GM12878 (cell line): ENCODE measurements around the gene SH2D7. TPM values are rescaled to one million over a fixed set of nuclear protein-coding genes. Genes with fewer than 3 reads are reported as not detected.

Source experiments
- ATAC-seq: fragments of 200-7000 bp; cut with Tn5 transposase; 3 replicates; pipeline ENCODE4 v1.9.1; 2020; ENCODE audit warnings: mild to moderate bottlenecking, moderate library complexity
- BruUV-seq: library from RNA; stranded (reverse); fragments of 400-500 nt; replicated peaks from 2 replicates; lab custom pipeline; 2021; lab: Mats Ljungman, UMichigan
- CTCF ChIA-PET: fragments of 300-600 bp; sonication (Branson Sonifier 250); formaldehyde crosslinking; extraction: SDS; loops from one replicate; lab custom pipeline; 2021; ENCODE audit warnings: inconsistent platforms; lab: Yijun Ruan, JAX
- POLR2A ChIA-PET: fragments of 350-600 bp; formaldehyde crosslinking; extraction: SDS; loops from one replicate; lab custom pipeline; 2021; ENCODE audit warnings: inconsistent platforms; lab: Charles Lee
- RAD21 ChIA-PET: fragments of 300-600 bp; sonication (Branson Sonifier 250); formaldehyde crosslinking; loops from one replicate; lab custom pipeline; 2023; ENCODE audit warnings: antibody characterized with exemption; ENCODE audit not compliant: unreplicated experiment; lab: Charles Lee
- SMC1A ChIA-PET: fragments of 300-600 bp; sonication (Branson Sonifier 250); formaldehyde crosslinking; loops from one replicate; lab custom pipeline; 2023; ENCODE audit not compliant: unreplicated experiment, uncharacterized antibody; lab: Charles Lee
- DNase-seq: peaks from one replicate; pipeline ENCODE4 v3.0.0-alpha.2; 2011; ENCODE audit warnings: low read depth, low spot score
- FAIRE-seq: peaks from 3 replicates; lab custom pipeline; 2011; peaks lifted over from hg19 to GRCh38; lab: Jason Lieb, UNC
- H2AFZ ChIP-seq: 2 replicates; pipeline ENCODE4 v1.6.0; 2011; ENCODE audit warnings: low read depth, low read length, control low read depth; ENCODE audit not compliant: control insufficient read depth
- H3K27ac ChIP-seq: 2 replicates; pipeline ENCODE4 v1.5.1; 2011; ENCODE audit warnings: control low read depth; ENCODE audit not compliant: control insufficient read depth, insufficient read depth
- H3K27me3 ChIP-seq, 2 experiments: replicated peaks in 1 of 2; 2 replicates each; pipeline versions ENCODE4 v1.6.0 to v1.6.1; 2011; ENCODE audit warnings: low read length in 1 of 2; ENCODE audit not compliant: control insufficient read depth in 2 of 2, insufficient read depth in 2 of 2
- H3K36me3 ChIP-seq, 2 experiments: 2 replicates each; pipeline ENCODE4 v1.5.1; 2011; ENCODE audit warnings: low read length in 1 of 2; ENCODE audit not compliant: control insufficient read depth in 2 of 2, insufficient read depth in 2 of 2
- H3K4me1 ChIP-seq: 2 replicates; pipeline ENCODE4 v1.6.1; 2011; ENCODE audit warnings: mild to moderate bottlenecking, low read length, moderate library complexity, mixed read lengths; ENCODE audit not compliant: control insufficient read depth, insufficient read depth
- H3K4me2 ChIP-seq: 2 replicates; pipeline ENCODE4 v1.6.0; 2011; ENCODE audit warnings: control low read depth; ENCODE audit not compliant: control insufficient read depth, insufficient read depth
- H3K4me3 ChIP-seq: fragments of 200-600 bp; sonication (generic); 2 replicates; pipeline ENCODE4 v1.5.1; 2016
- H3K79me2 ChIP-seq: 2 replicates; pipeline ENCODE4 v1.6.0; 2011; ENCODE audit warnings: low read length; ENCODE audit not compliant: control insufficient read depth, insufficient read depth
- H3K9ac ChIP-seq: 2 replicates; pipeline ENCODE4 v1.8.0; 2011; ENCODE audit warnings: low read length, control low read depth, mixed read lengths; ENCODE audit not compliant: control insufficient read depth, insufficient read depth
- H3K9me3 ChIP-seq: replicated peaks from 3 replicates; pipeline ENCODE4 v1.5.1; 2011; ENCODE audit warnings: mild to moderate bottlenecking, low read length; ENCODE audit not compliant: control insufficient read depth, insufficient read depth
- H4K20me1 ChIP-seq: 2 replicates; pipeline ENCODE4 v1.6.0; 2011; ENCODE audit not compliant: control insufficient read depth, insufficient read depth
- CBFB ChIP-seq: IDR thresholded peaks from 2 replicates; pipeline ENCODE4 v1.6.1; 2016; ENCODE audit warnings: antibody characterized with exemption, low read depth
- CBX3 ChIP-seq: fragments of 200-600 bp; sonication (generic); IDR thresholded peaks from 2 replicates; pipeline ENCODE4 v1.6.1; 2016; ENCODE audit warnings: low read depth, borderline replicate concordance
- CBX5 ChIP-seq: sonication (generic); IDR thresholded peaks from 2 replicates; pipeline ENCODE4 v1.6.1; 2016; ENCODE audit warnings: low read depth, moderate library complexity, mild to moderate bottlenecking, inconsistent platforms
- DPF2 ChIP-seq: fragments of 450-650 bp; IDR thresholded peaks from 2 replicates; pipeline ENCODE4 v1.6.1; 2017; ENCODE audit warnings: mild to moderate bottlenecking
- IRF4 ChIP-seq: IDR thresholded peaks from 2 replicates; pipeline ENCODE4 v1.6.1; 2011; ENCODE audit warnings: low read depth, low read length
- MEF2A ChIP-seq: IDR thresholded peaks from 2 replicates; pipeline ENCODE4 v1.6.1; 2011; ENCODE audit warnings: low read depth, mild to moderate bottlenecking, low read length, moderate library complexity; ENCODE audit not compliant: insufficient read depth
- NR2C2 ChIP-seq: IDR thresholded peaks from 2 replicates; pipeline ENCODE4 v1.6.1; 2011; ENCODE audit warnings: borderline replicate concordance, low read depth; ENCODE audit not compliant: control insufficient read depth, insufficient read length
- PAX8 ChIP-seq: fragments of 450-650 bp; IDR thresholded peaks from 2 replicates; pipeline ENCODE4 v1.6.1; 2017; ENCODE audit warnings: mild to moderate bottlenecking, moderate library complexity
- POLR2AphosphoS2 ChIP-seq: IDR thresholded peaks from 2 replicates; pipeline ENCODE4 v1.6.1; 2011; ENCODE audit warnings: low read depth, mild to moderate bottlenecking, low read length, improper control_type of control experiment, moderate library complexity
- SIN3A ChIP-seq: IDR thresholded peaks from 2 replicates; pipeline ENCODE4 v1.6.1; 2012; ENCODE audit warnings: low read depth, low read length, improper control_type of control experiment
- SRF ChIP-seq, 2 experiments: IDR thresholded peaks; 2 replicates each; pipeline ENCODE4 v1.6.1; 2011; ENCODE audit warnings: low read depth in 2 of 2, low read length in 2 of 2, mild to moderate bottlenecking in 1 of 2, moderate library complexity in 1 of 2
- TARDBP ChIP-seq: IDR thresholded peaks from 2 replicates; pipeline ENCODE4 v1.6.1; 2016; ENCODE audit warnings: borderline replicate concordance
- TCF7 ChIP-seq: IDR thresholded peaks from 2 replicates; pipeline ENCODE4 v1.6.1; 2014; ENCODE audit warnings: antibody characterized with exemption, borderline replicate concordance
- ZNF217 ChIP-seq: fragments of 450-650 bp; IDR thresholded peaks from 2 replicates; pipeline ENCODE4 v1.6.1; 2017; ENCODE audit warnings: antibody characterized with exemption, mild to moderate bottlenecking
- in situ Hi-C: fragments of 300-500 bp; cut with MboI; formaldehyde crosslinking; loops from 9 replicates; pipeline ENCODE4 v1.14.3; 2018; ENCODE audit warnings: mixed read lengths
- intact Hi-C: fragments of 100-400 bp; cut with micrococcal nuclease; formaldehyde crosslinking; loops from one replicate; pipeline ENCODE4 v1.14.2; 2022; ENCODE audit not compliant: unreplicated experiment
- polyA plus RNA-seq, 11 experiments: library from polyadenylated mRNA; depleted of rRNA in 4 of 11; unstranded in 6 of 11; stranded (reverse) in 5 of 11; fragments of >200 nt; fragmentation: Nextera tagmentation in 4 of 11; fragmentation: Illumina TruSeq in 1 of 11; extraction: Ambion mirVana in 4 of 11; extraction: Trizol in 1 of 11; gene quantifications; 1 replicate in 1 of 11; 2 replicates in 10 of 11; pipeline versions ENCODE4 v1.2.1 to v1.2.3, GENCODE V29; 2011 to 2016; ENCODE audit warnings: inconsistent platforms in 2 of 11, missing spikeins in 2 of 11, low read depth in 1 of 11
- total RNA-seq, 4 experiments: library from RNA; depleted of rRNA in 3 of 4; stranded (reverse); fragments of >200 nt in 3 of 4; fragmentation: Illumina TruSeq in 1 of 4; extraction: Trizol in 1 of 4; gene quantifications; 2 replicates each; pipeline versions ENCODE4 v1.2.1 to v1.2.3, GENCODE V29; 2013 to 2021
- TF ChIP-seq, protein P1 (sequence below): fragments of 450-650 bp; IDR thresholded peaks from 2 replicates; pipeline ENCODE4 v1.6.1; 2014; ENCODE audit warnings: mild to moderate bottlenecking
- TF ChIP-seq, protein P2 (sequence below): IDR thresholded peaks from 2 replicates; pipeline ENCODE4 v1.6.1; 2011; ENCODE audit warnings: borderline replicate concordance, low read depth, mild to moderate bottlenecking, moderate library complexity, low read length; ENCODE audit not compliant: insufficient read depth, poor library complexity, severe bottlenecking
- TF ChIP-seq, protein P3 (sequence below): IDR thresholded peaks from 2 replicates; pipeline ENCODE4 v1.6.1; 2012; ENCODE audit warnings: low read depth, low read length, improper control_type of control experiment
- TF ChIP-seq, protein P4 (sequence below): fragments of 150-350 bp; IDR thresholded peaks from 2 replicates; pipeline ENCODE4 v1.6.1; 2014; ENCODE audit warnings: mild to moderate bottlenecking, low read depth, low read length

SH2D7 gene
- total and polyA plus RNA-seq, 10 of the 15 experiments (the other 5 are each of a cell fraction or from before 2014, with no cell fraction given) = 0.04 to 0.06 TPM; not detected in 8

GRCh38 chr15:78140292-78140691, 47.9 kb downstream of the SH2D7 start:
- Histone ChIP-seq H3K27ac (no peak overlapping the region), H3K4me1 (no peaks in the 10 kb centered on the region), H3K4me3 (no peak overlapping the region), H3K79me2 (no peaks in the 10 kb centered on the region), H3K9ac (no peak overlapping the region), H3K36me3 (no peaks in the 10 kb centered on the region), H2AFZ (no peak overlapping the region), H3K9me3 (no peaks in the 10 kb centered on the region), H4K20me1 (no peaks in the 10 kb centered on the region), H3K4me2 (no peak overlapping the region), H3K27me3 (no peaks in the 10 kb centered on the region)
- ChIA-PET CTCF (interaction anchor here (1.0 to 7.6 kb wide), 3 partner anchors 11 to 101 kb away, joined by 3 to 70 read pairs (median 10); no protein-coding TSS in a partner anchor), SMC1A (interaction anchor here (0.6 to 3.2 kb wide), 6 partner anchors 8 to 55 kb away, joined by 3 to 18 read pairs (median 3); no protein-coding TSS in a partner anchor), RAD21 (interaction anchor here (1.4 to 4.2 kb wide), 2 partner anchors 45 to 55 kb away, joined by 4 to 13 read pairs; no protein-coding TSS in a partner anchor), POLR2A (interaction anchor here (0.9 to 2.0 kb wide), 2 partner anchors 8 to 30 kb away, joined by 3 to 9 read pairs; no protein-coding TSS in a partner anchor)
- no TSS peak for BruUV-seq
- DNase-seq (no peak), ATAC-seq (no peak), FAIRE-seq (no peak)
- TF ChIP-seq SRF (IDR thresholded peaks at IDR 0.05; ENCODE audit: low read depth in 2 of 2, low read length in 2 of 2) (no peak), POLR2AphosphoS2 (no peak), TCF7 (no peak), TARDBP (no peak), ZNF217 (no peak), MEF2A (no peak), SIN3A (no peak), CBFB (no peak), DPF2 (no peak), CBX5 (no peak), NR2C2 (no peak), PAX8 (no peak), CBX3 (no peak), IRF4 (no peak)
- TF ChIP-seq, protein P1, sequence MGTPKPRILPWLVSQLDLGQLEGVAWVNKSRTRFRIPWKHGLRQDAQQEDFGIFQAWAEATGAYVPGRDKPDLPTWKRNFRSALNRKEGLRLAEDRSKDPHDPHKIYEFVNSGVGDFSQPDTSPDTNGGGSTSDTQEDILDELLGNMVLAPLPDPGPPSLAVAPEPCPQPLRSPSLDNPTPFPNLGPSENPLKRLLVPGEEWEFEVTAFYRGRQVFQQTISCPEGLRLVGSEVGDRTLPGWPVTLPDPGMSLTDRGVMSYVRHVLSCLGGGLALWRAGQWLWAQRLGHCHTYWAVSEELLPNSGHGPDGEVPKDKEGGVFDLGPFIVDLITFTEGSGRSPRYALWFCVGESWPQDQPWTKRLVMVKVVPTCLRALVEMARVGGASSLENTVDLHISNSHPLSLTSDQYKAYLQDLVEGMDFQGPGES = no peak
- TF ChIP-seq, protein P2, sequence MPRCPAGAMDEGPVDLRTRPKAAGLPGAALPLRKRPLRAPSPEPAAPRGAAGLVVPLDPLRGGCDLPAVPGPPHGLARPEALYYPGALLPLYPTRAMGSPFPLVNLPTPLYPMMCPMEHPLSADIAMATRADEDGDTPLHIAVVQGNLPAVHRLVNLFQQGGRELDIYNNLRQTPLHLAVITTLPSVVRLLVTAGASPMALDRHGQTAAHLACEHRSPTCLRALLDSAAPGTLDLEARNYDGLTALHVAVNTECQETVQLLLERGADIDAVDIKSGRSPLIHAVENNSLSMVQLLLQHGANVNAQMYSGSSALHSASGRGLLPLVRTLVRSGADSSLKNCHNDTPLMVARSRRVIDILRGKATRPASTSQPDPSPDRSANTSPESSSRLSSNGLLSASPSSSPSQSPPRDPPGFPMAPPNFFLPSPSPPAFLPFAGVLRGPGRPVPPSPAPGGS = no peak
- TF ChIP-seq, protein P3, sequence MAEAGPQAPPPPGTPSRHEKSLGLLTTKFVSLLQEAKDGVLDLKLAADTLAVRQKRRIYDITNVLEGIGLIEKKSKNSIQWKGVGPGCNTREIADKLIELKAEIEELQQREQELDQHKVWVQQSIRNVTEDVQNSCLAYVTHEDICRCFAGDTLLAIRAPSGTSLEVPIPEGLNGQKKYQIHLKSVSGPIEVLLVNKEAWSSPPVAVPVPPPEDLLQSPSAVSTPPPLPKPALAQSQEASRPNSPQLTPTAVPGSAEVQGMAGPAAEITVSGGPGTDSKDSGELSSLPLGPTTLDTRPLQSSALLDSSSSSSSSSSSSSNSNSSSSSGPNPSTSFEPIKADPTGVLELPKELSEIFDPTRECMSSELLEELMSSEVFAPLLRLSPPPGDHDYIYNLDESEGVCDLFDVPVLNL = no peak
- TF ChIP-seq, protein P4, sequence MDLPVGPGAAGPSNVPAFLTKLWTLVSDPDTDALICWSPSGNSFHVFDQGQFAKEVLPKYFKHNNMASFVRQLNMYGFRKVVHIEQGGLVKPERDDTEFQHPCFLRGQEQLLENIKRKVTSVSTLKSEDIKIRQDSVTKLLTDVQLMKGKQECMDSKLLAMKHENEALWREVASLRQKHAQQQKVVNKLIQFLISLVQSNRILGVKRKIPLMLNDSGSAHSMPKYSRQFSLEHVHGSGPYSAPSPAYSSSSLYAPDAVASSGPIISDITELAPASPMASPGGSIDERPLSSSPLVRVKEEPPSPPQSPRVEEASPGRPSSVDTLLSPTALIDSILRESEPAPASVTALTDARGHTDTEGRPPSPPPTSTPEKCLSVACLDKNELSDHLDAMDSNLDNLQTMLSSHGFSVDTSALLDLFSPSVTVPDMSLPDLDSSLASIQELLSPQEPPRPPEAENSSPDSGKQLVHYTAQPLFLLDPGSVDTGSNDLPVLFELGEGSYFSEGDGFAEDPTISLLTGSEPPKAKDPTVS = no peak
- in situ Hi-C loops (no loop called here), intact Hi-C loops (no loop called here)
